Astrocyte (in vitro differentiated cells and primary cell): ENCODE data around the gene PML. TPM values are rescaled to one million over a fixed set of nuclear protein-coding genes. Genes with fewer than 3 reads are reported as not detected.
A peak's percentile ranks its signal among the peaks of the same experiment; 100 is the strongest.

Experiments
- DNase-seq: peaks from one replicate; pipeline ENCODE4 v3.0.0-alpha.2; 2010; ENCODE audit warnings: low read depth
- FAIRE-seq: peaks from 2 replicates; lab custom pipeline; 2011; peaks lifted over from hg19 to GRCh38; lab: Jason Lieb, UNC
- H2AFZ ChIP-seq: 2 replicates; pipeline ENCODE4 v1.6.0; 2012; ENCODE audit warnings: low read depth, low read length, inconsistent platforms
- H3K27ac ChIP-seq: 2 replicates; pipeline ENCODE4 v1.5.1; 2011; ENCODE audit warnings: low read depth, low read length, inconsistent platforms
- H3K27me3 ChIP-seq: 2 replicates; pipeline ENCODE4 v1.6.0; 2011; ENCODE audit warnings: low read length, inconsistent platforms; ENCODE audit not compliant: insufficient read depth
- H3K36me3 ChIP-seq: 2 replicates; pipeline ENCODE4 v1.5.1; 2011; ENCODE audit warnings: low read length, inconsistent platforms; ENCODE audit not compliant: insufficient read depth
- H3K4me1 ChIP-seq: 2 replicates; pipeline ENCODE4 v1.5.1; 2011; ENCODE audit warnings: low read length, inconsistent platforms; ENCODE audit not compliant: insufficient read depth
- H3K4me2 ChIP-seq: 2 replicates; pipeline ENCODE4 v1.6.0; 2012; ENCODE audit warnings: low read length, inconsistent platforms
- H3K4me3 ChIP-seq: 2 replicates; pipeline ENCODE4 v1.5.1; 2011; ENCODE audit warnings: low read depth, mild to moderate bottlenecking, low read length, inconsistent platforms; ENCODE audit not compliant: insufficient read depth
- H3K79me2 ChIP-seq: 2 replicates; pipeline ENCODE4 v1.6.0; 2012; ENCODE audit warnings: mild to moderate bottlenecking, low read length, inconsistent platforms; ENCODE audit not compliant: insufficient read depth
- H3K9ac ChIP-seq: 2 replicates; pipeline ENCODE4 v1.6.0; 2012; ENCODE audit warnings: mild to moderate bottlenecking, low read length, inconsistent platforms
- H3K9me3 ChIP-seq: 2 replicates; pipeline ENCODE4 v1.5.1; 2012; ENCODE audit warnings: low read depth, mild to moderate bottlenecking, low read length, inconsistent platforms; ENCODE audit not compliant: insufficient read depth
- H4K20me1 ChIP-seq: 2 replicates; pipeline ENCODE4 v1.6.0; 2012; ENCODE audit warnings: low read length, inconsistent platforms; ENCODE audit not compliant: insufficient read depth
- H3K27ac Mint-ChIP-seq: one replicate; pipeline ENCODE4 v1.8.0; 2021; ENCODE audit warnings: mild to moderate bottlenecking, mixed read lengths; ENCODE audit not compliant: unreplicated experiment
- H3K27me3 Mint-ChIP-seq: one replicate; pipeline ENCODE4 v1.8.0; 2021; ENCODE audit warnings: low read depth, mixed read lengths; ENCODE audit not compliant: unreplicated experiment
- H3K36me3 Mint-ChIP-seq: one replicate; pipeline ENCODE4 v1.8.0; 2021; ENCODE audit warnings: low read depth, mixed read lengths; ENCODE audit not compliant: unreplicated experiment
- H3K4me1 Mint-ChIP-seq: one replicate; pipeline ENCODE4 v1.8.0; 2021; ENCODE audit warnings: low read depth, mixed read lengths; ENCODE audit not compliant: unreplicated experiment
- H3K4me3 Mint-ChIP-seq: one replicate; pipeline ENCODE4 v1.8.0; 2021; ENCODE audit warnings: mild to moderate bottlenecking, moderate library complexity, mixed read lengths; ENCODE audit not compliant: unreplicated experiment
- H3K9me3 Mint-ChIP-seq: one replicate; pipeline ENCODE4 v1.8.0; 2021; ENCODE audit warnings: mild to moderate bottlenecking, mixed read lengths; ENCODE audit not compliant: unreplicated experiment
- CTCF ChIP-seq: IDR thresholded peaks from 2 replicates; pipeline ENCODE4 v1.5.1; 2011; ENCODE audit warnings: low read depth, mild to moderate bottlenecking, inconsistent platforms, low read length, moderate library complexity; ENCODE audit not compliant: insufficient read depth
- EZH2 ChIP-seq: IDR thresholded peaks from 2 replicates; pipeline ENCODE4 v1.6.1; 2012; ENCODE audit warnings: mild to moderate bottlenecking, low read length, inconsistent platforms; ENCODE audit not compliant: insufficient read depth
- total RNA-seq: library from RNA; stranded (reverse); gene quantifications from 2 replicates; pipeline ENCODE4 v1.2.1, GENCODE V29; 2021

Gene PML
- total RNA-seq, 1 donor from 2014 or later, result 116 TPM

- no peak overlapping the region for H2AFZ ChIP-seq
- Mint-ChIP-seq H3K4me3 (no peak overlapping the region), H3K27me3 (peaks cover 4% of the 10 kb centered on the region), H3K4me1 (peaks cover 18% of the 10 kb centered on the region), H3K9me3 (no peaks in the 10 kb centered on the region), H3K27ac (no peak overlapping the region), H3K36me3 (peaks cover 20% of the 10 kb centered on the region)
- DNase-seq, result no peak
- no peak overlapping the region for H3K4me3 ChIP-seq
- FAIRE-seq, result no peak
- peaks cover 18% of the 10 kb centered on the region for H3K4me1 ChIP-seq
- H4K20me1 ChIP-seq, result no peaks in the 10 kb centered on the region
- no peaks in the 10 kb centered on the region for H3K27me3 ChIP-seq
- TF ChIP-seq CTCF, result no peak
- no peak for TF ChIP-seq EZH2
- no peaks in the 10 kb centered on the region for H3K9me3 ChIP-seq
- H3K9ac ChIP-seq, result no peak overlapping the region
- H3K4me2 ChIP-seq, result no peak overlapping the region
- H3K79me2 ChIP-seq, result no peaks in the 10 kb centered on the region
- H3K36me3 ChIP-seq, result no peaks in the 10 kb centered on the region
- H3K27ac ChIP-seq, result no peak overlapping the region
Measured at GRCh38 chr15:74044267-74045110, 50.0 kb downstream of the PML start.

GRCh38 chr15:74045184-74045583, 50.7 kb downstream of the PML start:
- Histone ChIP-seq H3K36me3 (no peaks in the 10 kb centered on the region), H3K4me3 (no peak overlapping the region), H3K9ac (no peak overlapping the region), H3K79me2 (no peaks in the 10 kb centered on the region), H3K4me2 (no peak overlapping the region), H4K20me1 (no peaks in the 10 kb centered on the region), H3K4me1 (peaks cover 11% of the 10 kb centered on the region), H3K9me3 (no peaks in the 10 kb centered on the region), H3K27ac (no peak overlapping the region), H2AFZ (no peak overlapping the region), H3K27me3 (no peaks in the 10 kb centered on the region)
- peaks cover 5% of the 10 kb centered on the region for H3K27me3 Mint-ChIP-seq
- no peaks in the 10 kb centered on the region for H3K9me3 Mint-ChIP-seq
- H3K27ac Mint-ChIP-seq, result no peak overlapping the region
- H3K4me3 Mint-ChIP-seq, result no peak overlapping the region
- no peak for TF ChIP-seq EZH2
- H3K36me3 Mint-ChIP-seq, result peaks cover 20% of the 10 kb centered on the region
- H3K4me1 Mint-ChIP-seq, result peaks cover 12% of the 10 kb centered on the region
- no peak for DNase-seq
- no peak for FAIRE-seq

GRCh38 chr15:74045636-74046274, 51.2 kb downstream of the PML start:
- Histone ChIP-seq H3K27ac (no peak overlapping the region), H3K4me1 (peaks cover 7% of the 10 kb centered on the region), H3K4me2 (no peak overlapping the region), H3K4me3 (no peak overlapping the region), H3K79me2 (no peaks in the 10 kb centered on the region), H2AFZ (no peak overlapping the region), H3K27me3 (no peaks in the 10 kb centered on the region), H4K20me1 (no peaks in the 10 kb centered on the region), H3K9ac (no peak overlapping the region), H3K36me3 (no peaks in the 10 kb centered on the region), H3K9me3 (no peaks in the 10 kb centered on the region)
- peaks cover 19% of the 10 kb centered on the region for H3K36me3 Mint-ChIP-seq
- H3K27ac Mint-ChIP-seq, result peak overlapping the region; percentile 69
- peaks cover 8% of the 10 kb centered on the region for H3K4me1 Mint-ChIP-seq
- FAIRE-seq (no peak), DNase-seq (no peak)
- peaks cover 5% of the 10 kb centered on the region for H3K27me3 Mint-ChIP-seq
- no peak for TF ChIP-seq EZH2
- TF ChIP-seq CTCF, result no peak
- no peaks in the 10 kb centered on the region for H3K9me3 Mint-ChIP-seq
- no peak overlapping the region for H3K4me3 Mint-ChIP-seq
